AG20443 (cell line): Measurements from ENCODE around the gene MYO6.
"Not testable (repeated sequence)": the region's sequence is repeated elsewhere in the genome, so short reads cannot be mapped to it uniquely, and the experiment has no call there.

Experiments used
- DNase-seq: peaks from one replicate; pipeline ENCODE4 v3.0.0; 2012; ENCODE audit warnings: low spot score, mixed read lengths

Gene MYO6

GRCh38 chr6:75748743-75749538 is at the start of gene MYO6:
Gene MYO6 (plus strand): TSS chr6:75749239. CDS start chr6:75817548, 68,309 bp downstream.
- peak; percentile 94 for DNase-seq

- not testable (repeated sequence) for DNase-seq
These were observed 40.7 kb upstream of the MYO6 start for GRCh38 chr6:75708334-75708733.

- no peak for DNase-seq
These were observed 37.9 kb upstream of the MYO6 start for GRCh38 chr6:75711173-75711572.

- DNase-seq, result no peak
These were observed 29.9 kb upstream of the MYO6 start for GRCh38 chr6:75719133-75719532.

- no peak for DNase-seq
These were observed 25.7 kb upstream of the MYO6 start for GRCh38 chr6:75723382-75723781.

GRCh38 chr6:75727206-75727605 is 21.8 kb upstream of the MYO6 start:
- DNase-seq, result no peak

- not testable (repeated sequence) for DNase-seq
These were observed 18.0 kb upstream of the MYO6 start for GRCh38 chr6:75731029-75731428.

GRCh38 chr6:75735491-75736186 is 13.4 kb upstream of the MYO6 start:
- peak; percentile 16 for DNase-seq

GRCh38 chr6:75743971-75744370 is 5.1 kb upstream of the MYO6 start:
- no peak for DNase-seq

- no peak for DNase-seq
These were observed 3.6 kb upstream of the MYO6 start for GRCh38 chr6:75745404-75745803.

GRCh38 chr6:75746221-75746620 is 2.8 kb upstream of the MYO6 start:
- no peak for DNase-seq

- no peak for DNase-seq
These were observed 1.7 kb upstream of the MYO6 start for GRCh38 chr6:75747152-75747992.

GRCh38 chr6:75748003-75748742 is 866 bp upstream of the MYO6 start:
- DNase-seq, result peak; percentile 71

- DNase-seq, result no peak
These were observed 2.4 kb downstream of the MYO6 start for GRCh38 chr6:75751443-75751842.

- no peak for DNase-seq
These were observed 3.3 kb downstream of the MYO6 start for GRCh38 chr6:75752365-75752764.

GRCh38 chr6:75755704-75756103 is 6.7 kb downstream of the MYO6 start:
- no peak for DNase-seq

- DNase-seq, result no peak
These were observed 8.3 kb downstream of the MYO6 start for GRCh38 chr6:75757295-75757694.

GRCh38 chr6:75758061-75758460 is 9.0 kb downstream of the MYO6 start:
- no peak for DNase-seq

GRCh38 chr6:75759207-75759606 is 10.2 kb downstream of the MYO6 start:
- no peak for DNase-seq

- no peak for DNase-seq
These were observed 11.3 kb downstream of the MYO6 start for GRCh38 chr6:75760320-75760719.

GRCh38 chr6:75761489-75761888 is 12.4 kb downstream of the MYO6 start:
- no peak for DNase-seq

GRCh38 chr6:75762063-75762462 is 13.0 kb downstream of the MYO6 start:
- DNase-seq, result no peak
